ENCODE results near the gene PEPD.

Gene PEPD

GRCh38 chr19:33404506-33405253 is 116.9 kb downstream of the PEPD start:
- DNase-seq, result no peak

DNA sequence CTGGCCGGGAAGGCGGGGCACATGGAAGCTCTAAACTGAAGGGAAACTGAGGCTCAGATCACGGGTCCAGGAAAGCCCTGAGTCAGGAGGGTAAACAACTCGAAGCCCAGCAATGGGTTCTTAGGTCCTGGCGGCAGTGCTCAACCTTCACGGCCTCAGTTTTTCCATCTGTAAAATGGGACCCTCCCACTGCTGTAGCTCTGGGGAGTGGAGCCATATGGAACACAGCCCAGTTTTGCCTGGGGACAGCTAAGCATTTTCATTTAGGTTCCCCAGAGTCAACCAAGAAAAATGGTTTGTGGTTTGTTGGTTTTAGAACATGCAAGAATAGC is 117.7 kb downstream of the PEPD start:
- no peak for DNase-seq

DNA sequence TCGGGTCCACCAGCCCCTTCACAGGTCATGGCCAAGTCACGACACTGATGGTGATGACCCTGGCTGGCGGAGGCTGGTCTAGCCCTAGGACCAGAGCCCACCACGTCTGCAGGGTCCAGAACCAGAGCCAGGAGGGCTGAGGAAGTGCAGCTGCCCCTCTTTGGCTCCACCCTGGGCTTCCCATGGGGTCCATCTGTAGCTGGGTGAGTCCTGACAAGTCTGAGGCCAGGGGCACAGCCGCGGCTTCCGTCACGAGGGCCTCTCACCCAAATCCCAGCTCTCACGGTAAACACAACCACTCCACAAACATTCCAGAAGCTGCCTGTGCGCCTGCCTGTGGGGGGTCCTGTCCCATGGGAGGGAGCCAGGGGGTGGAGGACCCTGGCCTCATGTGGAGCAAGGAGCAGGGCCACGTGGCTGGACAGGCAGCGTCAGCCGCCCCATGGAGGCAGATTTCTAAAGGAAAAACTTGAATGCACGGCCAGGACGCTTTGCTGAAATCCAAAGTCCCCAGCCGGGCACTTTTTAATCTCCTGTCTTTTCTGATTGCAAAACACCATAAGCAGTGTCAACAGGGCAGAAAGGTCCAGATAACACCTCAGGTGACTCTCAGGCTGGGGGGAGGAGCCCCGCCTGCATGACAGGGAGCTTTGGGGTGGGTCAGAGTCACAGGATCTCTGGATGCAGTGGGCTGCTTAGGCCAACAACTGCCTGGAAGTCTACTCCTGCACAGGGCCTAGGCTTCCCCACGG is 118.2 kb downstream of the PEPD start:
- no peak for DNase-seq

GRCh38 chr19:33402421-33403220 is 119.0 kb downstream of the PEPD start:
- DNase-seq, result no peak

GRCh38 chr19:33401683-33402420 is 119.7 kb downstream of the PEPD start:
- no peak for DNase-seq

- DNase-seq, result no peak
Observed at GRCh38 chr19:33400856-33401682, 120.5 kb downstream of the PEPD start.

- DNase-seq, result no peak
Observed at GRCh38 chr19:33399745-33400681, 121.6 kb downstream of the PEPD start.

DNA sequence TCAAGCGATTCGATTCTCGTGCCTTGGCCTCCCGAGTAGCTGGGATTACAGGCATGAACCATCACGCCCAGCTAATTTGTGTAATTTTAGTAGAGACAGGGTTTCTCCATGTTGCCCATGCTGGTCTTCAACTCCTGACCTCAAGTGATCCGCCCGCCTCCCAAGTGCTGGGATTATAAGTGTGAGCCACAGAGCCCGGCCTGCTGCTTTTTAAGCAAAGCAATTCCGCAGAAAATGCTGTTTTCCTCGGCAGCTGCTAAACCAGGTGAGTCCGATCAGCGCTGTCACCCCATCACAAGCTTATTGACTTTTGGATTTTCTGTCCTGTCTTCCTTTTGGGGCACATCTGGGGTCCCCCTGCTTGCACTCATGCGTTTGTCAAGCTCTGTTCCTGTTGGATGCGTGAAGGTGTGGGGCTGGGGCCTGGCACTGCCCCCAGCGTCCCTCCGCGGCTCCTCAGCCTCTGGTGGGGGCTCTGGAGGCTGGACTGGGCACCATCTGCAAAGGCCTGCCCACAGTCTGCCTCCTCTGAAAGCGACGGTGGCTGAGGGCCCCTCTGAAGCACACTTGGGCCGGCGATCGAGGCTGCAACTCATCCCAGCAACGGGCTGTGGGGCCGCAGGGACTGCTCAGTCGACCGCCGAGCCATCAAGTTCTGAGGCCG is 122.4 kb downstream of the PEPD start:
- no peak for DNase-seq

DNA sequence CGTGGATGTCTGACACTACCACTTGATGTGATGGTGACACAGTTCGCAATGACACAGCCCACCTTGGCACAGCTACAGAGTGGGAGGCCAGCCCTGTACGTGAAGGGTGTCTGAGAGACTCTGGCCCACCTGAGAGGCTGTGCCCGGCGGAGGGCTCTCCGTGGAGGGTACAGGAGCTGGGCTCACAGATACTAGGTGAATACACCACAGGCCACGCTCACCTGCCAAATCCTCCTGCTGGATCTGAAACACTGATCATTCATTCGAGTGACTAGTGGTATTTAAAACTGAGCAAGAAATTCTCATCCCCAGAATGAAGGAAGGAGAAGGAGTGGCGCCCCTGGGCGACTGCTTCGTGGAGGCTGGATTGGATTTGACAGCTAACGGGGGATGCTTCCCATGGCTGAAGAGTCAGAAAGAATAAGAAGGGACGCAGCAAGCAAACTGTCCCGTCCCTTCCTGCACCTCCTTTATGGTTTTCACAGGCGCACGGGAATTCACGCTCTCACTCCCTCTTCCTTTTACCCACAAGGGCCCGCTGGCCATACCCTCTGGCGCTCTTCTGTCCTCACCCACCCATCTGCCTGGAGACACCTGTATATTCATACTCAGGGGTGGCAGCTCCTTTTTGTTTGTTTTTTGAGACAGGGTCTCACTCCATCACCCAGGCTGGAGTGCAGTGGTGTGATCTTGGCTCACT is 123.1 kb downstream of the PEPD start:
- DNase-seq, result no peak

DNA sequence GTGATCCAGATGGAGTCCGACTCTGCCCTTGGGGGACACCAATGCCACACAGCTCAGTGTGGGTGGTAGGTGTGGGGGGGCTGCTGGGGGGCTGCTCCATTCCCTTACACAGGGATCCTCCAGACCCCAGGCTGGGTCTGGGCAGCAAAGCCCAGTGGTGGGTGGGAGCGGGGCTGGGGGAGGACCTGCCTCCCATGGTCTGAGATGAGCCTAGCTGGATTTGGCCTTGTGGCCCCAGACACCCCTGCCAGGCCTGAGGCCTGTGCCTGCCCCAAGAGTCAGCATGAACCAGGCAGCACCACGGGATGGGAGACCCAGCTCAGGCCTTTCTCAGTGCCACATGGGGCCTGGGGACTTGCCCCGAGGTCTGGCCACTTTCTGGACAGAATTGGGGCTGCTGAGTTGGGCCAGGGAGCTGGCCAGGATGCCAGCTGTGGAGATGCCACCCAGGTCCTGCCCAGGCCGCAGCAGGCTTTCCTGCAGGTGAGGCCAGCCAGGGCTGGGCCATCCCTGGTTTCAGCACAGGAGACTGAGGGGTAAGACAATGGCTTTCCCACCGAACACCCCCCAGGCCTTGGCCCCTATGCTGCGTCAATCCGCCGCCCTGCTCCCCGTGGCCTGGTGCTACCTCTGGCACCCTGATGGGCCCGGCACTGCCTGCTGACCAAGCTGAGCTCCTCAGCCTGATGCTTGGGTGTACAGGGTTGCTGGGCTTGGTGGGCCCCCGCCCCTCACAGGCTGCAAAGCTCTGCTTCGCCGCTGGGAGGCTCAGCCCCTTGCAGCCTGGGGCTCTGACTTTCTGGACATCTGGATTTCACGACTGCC is 123.8 kb downstream of the PEPD start:
- DNase-seq, result peak; percentile 71

DNA sequence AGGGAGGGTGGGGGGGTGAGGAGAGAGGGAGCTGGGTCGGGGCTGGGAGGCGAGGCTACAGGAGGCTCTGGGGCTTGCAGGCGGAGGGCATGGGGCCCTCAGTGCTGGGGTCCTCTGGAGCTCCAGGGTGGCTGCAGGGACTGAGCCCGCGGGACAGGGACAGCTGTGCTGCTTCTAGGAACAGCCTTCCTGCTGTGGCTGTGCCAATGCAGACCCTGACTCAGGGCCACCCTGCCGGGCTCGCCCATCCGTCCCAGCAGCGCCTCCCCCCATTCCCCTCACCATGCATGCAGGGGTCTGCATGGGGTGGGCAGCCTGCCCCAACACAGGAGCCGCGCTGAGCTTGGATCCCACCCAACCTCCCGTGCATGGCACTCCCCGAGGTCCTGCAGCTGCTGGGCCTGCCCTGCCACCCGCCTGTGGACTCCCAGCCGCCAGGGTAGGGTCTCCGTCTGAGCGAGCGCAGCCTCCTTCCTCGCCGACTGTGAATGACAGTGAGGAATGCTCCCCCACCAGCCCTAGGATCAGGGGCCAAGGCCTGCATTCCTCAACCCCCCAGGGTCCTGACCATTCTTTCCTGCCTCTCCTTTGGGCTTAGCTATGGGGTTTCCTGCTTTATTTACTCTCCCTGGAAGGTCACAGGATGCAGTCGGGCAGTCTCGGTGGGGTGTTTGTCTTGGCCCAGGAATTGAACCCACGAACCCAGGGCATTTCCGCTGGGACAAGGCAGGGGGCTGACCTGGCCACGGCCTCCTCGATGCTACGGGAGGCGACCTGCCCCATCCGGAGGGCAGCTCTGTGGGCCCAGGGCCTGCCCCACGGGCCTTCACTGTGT is 124.7 kb downstream of the PEPD start:
- DNase-seq, result no peak

GRCh38 chr19:33395561-33396550 is 125.7 kb downstream of the PEPD start:
- no peak for DNase-seq

DNA sequence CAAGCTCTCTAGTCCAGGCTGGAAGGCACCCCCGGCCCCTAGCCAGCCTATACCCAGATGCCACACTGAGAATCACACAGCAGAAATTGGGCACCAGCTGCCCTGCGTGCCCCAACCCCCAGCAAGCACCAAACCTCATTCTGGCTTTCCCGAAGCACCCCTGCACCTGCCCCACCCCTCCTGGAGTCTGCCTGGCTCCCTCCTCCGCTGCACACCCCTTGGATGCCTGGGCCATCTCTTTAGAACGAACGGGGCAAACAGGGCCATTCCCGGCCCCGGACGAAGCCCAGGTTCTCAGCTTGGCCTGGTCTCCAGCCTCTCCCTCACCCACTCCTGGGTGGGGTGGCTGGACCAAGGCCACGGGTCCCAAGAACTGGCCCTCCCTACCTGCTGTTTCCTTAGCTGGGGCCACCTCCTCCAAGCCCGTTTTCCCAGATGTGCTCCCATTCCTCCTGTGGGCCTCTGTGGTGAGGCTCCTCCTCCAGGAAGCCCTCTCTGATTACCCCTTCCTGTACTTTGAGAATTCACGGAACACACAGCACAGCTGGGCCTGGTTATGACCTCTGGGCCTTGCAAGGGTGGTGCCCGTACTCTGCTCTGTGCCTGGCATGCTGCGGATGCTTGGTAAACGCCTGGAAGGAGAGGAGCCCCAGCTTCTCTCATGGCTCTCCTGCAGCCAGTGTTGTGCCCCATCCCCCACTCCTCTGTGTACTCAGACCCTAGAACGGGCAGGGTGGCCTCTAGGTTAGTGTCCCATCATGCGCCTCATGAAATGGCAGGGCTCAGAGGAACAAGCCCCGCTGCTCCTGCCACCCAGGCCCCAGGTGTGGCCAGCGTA is 126.6 kb downstream of the PEPD start:
- DNase-seq, result no peak

DNA sequence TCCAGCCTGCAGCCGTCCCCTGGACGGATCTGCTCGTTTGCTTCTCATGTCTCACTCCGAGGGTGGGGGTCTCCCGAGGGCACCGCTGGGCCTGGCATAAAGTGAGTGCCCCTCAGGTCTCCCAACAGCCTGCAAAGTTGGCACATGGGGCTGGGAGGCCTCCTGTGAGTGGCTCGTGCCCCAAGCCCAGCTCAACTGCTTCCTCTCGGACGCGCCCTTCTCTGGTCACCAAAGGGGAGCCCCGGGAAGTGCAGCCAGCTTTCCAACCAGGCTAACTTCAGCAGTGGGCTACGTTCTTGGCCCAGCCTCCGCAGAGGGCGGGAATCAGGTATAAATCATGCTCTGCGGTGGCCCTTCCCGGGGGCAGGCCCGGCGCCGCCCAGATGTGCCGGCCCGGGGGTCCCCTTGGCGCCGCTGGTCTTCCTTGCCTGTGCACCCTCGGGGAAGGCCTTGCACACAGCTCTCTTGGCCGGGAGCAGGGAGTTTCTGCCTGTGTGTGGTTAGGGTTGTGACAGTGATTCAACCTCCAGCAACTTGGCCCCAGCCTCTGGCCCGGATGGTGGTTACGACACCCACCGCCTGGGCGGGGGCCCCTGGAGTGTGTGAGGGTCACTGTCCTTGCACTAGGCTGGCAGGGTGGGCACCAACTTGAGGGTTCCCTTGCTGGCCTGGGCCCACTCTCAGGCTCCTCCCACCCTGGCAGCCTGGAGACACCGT is 127.4 kb downstream of the PEPD start:
- no peak for DNase-seq

Data from islet precursor cell (in vitro differentiated cells).